ENCODE measurements around the gene IGSF21.

DNA sequence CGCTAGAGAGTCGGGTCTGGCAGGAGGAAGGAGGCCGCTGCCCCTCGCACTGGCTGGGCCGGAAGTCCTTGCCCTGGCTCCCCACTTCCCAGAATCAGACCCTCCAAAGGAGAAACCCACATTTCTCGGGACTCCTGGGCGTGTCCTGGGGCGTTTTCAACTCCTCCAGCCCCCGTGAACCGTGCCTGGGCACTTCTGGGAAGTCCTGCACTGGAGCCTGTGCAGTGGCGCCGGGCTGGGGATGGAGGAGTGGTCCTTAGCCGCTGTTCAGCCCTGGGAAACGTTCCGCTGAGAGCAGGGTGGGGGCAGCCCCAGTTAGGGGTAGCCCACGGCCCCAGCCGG, 3.0 kb downstream of the IGSF21 start:
- TF ChIP-seq, protein P1, sequence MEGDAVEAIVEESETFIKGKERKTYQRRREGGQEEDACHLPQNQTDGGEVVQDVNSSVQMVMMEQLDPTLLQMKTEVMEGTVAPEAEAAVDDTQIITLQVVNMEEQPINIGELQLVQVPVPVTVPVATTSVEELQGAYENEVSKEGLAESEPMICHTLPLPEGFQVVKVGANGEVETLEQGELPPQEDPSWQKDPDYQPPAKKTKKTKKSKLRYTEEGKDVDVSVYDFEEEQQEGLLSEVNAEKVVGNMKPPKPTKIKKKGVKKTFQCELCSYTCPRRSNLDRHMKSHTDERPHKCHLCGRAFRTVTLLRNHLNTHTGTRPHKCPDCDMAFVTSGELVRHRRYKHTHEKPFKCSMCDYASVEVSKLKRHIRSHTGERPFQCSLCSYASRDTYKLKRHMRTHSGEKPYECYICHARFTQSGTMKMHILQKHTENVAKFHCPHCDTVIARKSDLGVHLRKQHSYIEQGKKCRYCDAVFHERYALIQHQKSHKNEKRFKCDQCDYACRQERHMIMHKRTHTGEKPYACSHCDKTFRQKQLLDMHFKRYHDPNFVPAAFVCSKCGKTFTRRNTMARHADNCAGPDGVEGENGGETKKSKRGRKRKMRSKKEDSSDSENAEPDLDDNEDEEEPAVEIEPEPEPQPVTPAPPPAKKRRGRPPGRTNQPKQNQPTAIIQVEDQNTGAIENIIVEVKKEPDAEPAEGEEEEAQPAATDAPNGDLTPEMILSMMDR (IDR thresholded peaks at IDR 0.05): no peak
- TF ChIP-seq POLR2A (IDR thresholded peaks at IDR 0.05): no peak
